Measurements from ENCODE around the gene MAP3K8. TPM values are rescaled to one million over a fixed set of nuclear protein-coding genes. Genes with fewer than 3 reads are reported as not detected.

MAP3K8 gene
- total RNA-seq, 1 donor from 2014 or later: 1.7 TPM

DNA sequence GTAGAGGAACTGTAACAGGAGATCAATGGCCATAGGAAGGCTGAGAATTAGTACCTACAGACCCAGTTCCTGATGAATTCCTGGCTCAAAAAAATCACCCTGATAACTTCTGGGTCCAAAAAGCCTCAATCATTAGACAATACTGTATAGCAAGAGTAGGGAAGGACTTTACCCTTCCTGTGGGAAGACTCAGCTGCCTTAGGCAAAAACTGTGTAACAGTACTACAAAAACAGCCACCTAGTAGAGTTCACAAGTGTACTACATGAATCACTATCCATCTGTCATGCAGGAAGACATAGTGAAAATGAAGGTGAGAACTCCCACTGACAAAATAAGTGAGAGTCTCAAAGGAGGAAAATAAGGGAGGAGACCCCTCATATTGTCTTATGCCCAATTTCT is 47.6 kb downstream of the MAP3K8 start:
- Mint-ChIP-seq H3K27ac (ENCODE audit: unreplicated experiment) (no peak overlapping the region), H3K9me3 (ENCODE audit: unreplicated experiment) (peaks cover 2% of the 10 kb centered on the region), H3K27me3 (ENCODE audit: unreplicated experiment) (no peaks in the 10 kb centered on the region), H3K36me3 (ENCODE audit: unreplicated experiment) (peaks cover 13% of the 10 kb centered on the region), H3K4me3 (ENCODE audit: unreplicated experiment) (no peak overlapping the region), H3K4me1 (ENCODE audit: low read depth, unreplicated experiment) (no peaks in the 10 kb centered on the region)
- TF ChIP-seq, protein P1, sequence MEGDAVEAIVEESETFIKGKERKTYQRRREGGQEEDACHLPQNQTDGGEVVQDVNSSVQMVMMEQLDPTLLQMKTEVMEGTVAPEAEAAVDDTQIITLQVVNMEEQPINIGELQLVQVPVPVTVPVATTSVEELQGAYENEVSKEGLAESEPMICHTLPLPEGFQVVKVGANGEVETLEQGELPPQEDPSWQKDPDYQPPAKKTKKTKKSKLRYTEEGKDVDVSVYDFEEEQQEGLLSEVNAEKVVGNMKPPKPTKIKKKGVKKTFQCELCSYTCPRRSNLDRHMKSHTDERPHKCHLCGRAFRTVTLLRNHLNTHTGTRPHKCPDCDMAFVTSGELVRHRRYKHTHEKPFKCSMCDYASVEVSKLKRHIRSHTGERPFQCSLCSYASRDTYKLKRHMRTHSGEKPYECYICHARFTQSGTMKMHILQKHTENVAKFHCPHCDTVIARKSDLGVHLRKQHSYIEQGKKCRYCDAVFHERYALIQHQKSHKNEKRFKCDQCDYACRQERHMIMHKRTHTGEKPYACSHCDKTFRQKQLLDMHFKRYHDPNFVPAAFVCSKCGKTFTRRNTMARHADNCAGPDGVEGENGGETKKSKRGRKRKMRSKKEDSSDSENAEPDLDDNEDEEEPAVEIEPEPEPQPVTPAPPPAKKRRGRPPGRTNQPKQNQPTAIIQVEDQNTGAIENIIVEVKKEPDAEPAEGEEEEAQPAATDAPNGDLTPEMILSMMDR (IDR thresholded peaks at IDR 0.05; ENCODE audit: partially characterized antibody, unreplicated experiment): no peak
- no peak for DNase-seq

DNA sequence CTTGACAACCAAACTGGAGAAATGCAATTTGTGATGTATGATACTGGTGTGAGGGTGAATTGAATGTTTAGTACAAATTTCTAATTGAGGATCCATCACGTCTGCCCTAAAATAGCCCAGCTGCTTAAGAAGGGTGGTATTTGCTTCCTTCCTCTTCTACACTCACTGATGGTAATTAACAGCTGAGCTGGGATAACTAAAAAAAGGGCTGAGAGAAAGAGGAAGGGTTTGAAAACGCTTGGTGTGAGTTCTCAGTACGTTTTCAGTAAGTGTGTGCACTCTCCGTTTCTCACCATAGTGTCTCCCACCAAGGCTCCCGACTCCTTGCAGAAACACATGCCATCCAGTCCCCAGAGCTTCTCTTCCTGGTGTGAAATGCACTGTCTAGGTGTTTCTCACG is 54.3 kb downstream of the MAP3K8 start:
- Mint-ChIP-seq H3K27ac (ENCODE audit: unreplicated experiment) (no peak overlapping the region), H3K9me3 (ENCODE audit: unreplicated experiment) (peaks cover 3% of the 10 kb centered on the region), H3K4me1 (ENCODE audit: low read depth, unreplicated experiment) (no peaks in the 10 kb centered on the region), H3K4me3 (ENCODE audit: unreplicated experiment) (no peak overlapping the region), H3K27me3 (ENCODE audit: unreplicated experiment) (peaks cover 6% of the 10 kb centered on the region), H3K36me3 (ENCODE audit: unreplicated experiment) (no peaks in the 10 kb centered on the region)
- TF ChIP-seq, protein P1 (IDR thresholded peaks at IDR 0.05; ENCODE audit: partially characterized antibody, unreplicated experiment): no peak
- DNase-seq: no peak

DNA sequence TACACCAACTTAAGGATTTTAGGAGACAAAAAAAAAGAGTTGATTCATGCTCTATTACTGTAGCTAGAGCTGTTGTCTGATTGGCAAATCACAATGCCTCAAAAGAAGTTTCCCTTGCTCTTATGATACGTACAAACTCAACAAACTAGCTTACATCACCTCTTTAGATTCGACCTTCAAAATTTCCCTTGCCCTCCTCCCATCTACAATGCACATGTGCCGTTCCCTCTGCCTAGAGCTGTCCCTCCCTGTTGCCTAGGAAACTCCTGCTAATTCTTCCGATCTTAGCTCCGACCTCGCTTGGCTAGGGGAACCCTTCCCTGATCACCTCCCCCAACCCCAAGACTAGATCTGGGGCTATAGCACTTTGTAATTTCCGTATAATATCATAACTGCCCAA is 55.4 kb downstream of the MAP3K8 start:
- no peaks in the 10 kb centered on the region for H3K4me1 Mint-ChIP-seq (ENCODE audit: low read depth, unreplicated experiment)
- peaks cover 6% of the 10 kb centered on the region for H3K27me3 Mint-ChIP-seq (ENCODE audit: unreplicated experiment)
- H3K27ac Mint-ChIP-seq (ENCODE audit: unreplicated experiment): no peak overlapping the region
- no peak for DNase-seq
- H3K36me3 Mint-ChIP-seq (ENCODE audit: unreplicated experiment): no peaks in the 10 kb centered on the region
- no peak overlapping the region for H3K4me3 Mint-ChIP-seq (ENCODE audit: unreplicated experiment)
- H3K9me3 Mint-ChIP-seq (ENCODE audit: unreplicated experiment): peaks cover 5% of the 10 kb centered on the region
- TF ChIP-seq, protein P1 (IDR thresholded peaks at IDR 0.05; ENCODE audit: partially characterized antibody, unreplicated experiment): no peak

DNA sequence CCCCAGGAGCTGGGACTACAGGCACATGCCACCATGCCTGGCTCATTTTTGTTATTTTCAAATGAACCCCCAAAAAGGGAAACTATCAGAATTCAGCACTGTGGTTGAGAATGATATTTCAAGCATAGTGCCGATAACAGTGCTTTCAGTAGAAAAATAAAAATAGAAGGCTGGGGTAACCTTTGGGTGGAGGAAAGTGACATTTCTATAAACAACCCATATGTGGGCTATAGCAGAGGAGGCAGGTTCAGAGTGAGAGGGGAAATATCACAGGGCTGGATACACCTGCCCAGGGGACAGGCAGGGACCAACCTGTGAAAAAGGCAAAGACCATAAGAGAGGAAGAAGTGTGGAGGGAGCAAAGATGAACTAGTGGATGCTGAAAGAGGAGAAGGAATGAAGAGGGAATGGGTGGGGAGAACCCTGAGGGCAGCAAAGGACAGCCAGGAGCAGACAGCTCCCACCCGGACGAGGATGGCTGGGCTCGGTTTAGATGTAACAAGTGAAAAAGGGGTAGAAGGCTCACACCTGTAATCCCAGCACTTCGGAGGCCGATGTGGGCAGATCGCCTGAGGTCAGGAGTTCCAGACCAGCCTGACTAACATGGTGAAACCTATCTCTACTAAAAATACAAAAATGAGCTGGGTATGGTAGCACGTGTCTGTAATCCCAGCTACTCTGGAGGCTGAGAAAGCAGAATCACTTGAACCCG is 56.5 kb downstream of the MAP3K8 start:
- H3K27me3 Mint-ChIP-seq (ENCODE audit: unreplicated experiment): peaks cover 6% of the 10 kb centered on the region

More for the DNA sequence above, 56.5 kb downstream of the MAP3K8 start:
- TF ChIP-seq, protein P1 (IDR thresholded peaks at IDR 0.05; ENCODE audit: partially characterized antibody, unreplicated experiment): no peak
- DNase-seq: no peak
- Mint-ChIP-seq H3K27ac (ENCODE audit: unreplicated experiment) (no peak overlapping the region), H3K36me3 (ENCODE audit: unreplicated experiment) (no peaks in the 10 kb centered on the region), H3K4me3 (ENCODE audit: unreplicated experiment) (no peak overlapping the region), H3K9me3 (ENCODE audit: unreplicated experiment) (peaks cover 5% of the 10 kb centered on the region), H3K4me1 (ENCODE audit: low read depth, unreplicated experiment) (no peaks in the 10 kb centered on the region)

All from glutamatergic neuron (in vitro differentiated cells).